CD4-positive, alpha-beta T cell treated with Interleukin-15 for 1 hour (primary cell): ENCODE results near the gene PLXNA4.

ENCODE experiments used
- DNase-seq: peaks from one replicate; pipeline ENCODE4 v3.0.0-alpha.2; 2020

Gene PLXNA4

GRCh38 chr7:132255898-132256297 is 320.4 kb downstream of the PLXNA4 start:
- no peak for DNase-seq

- no peak for DNase-seq
Observed at GRCh38 chr7:132255115-132255797, 321.0 kb downstream of the PLXNA4 start.

- DNase-seq: no peak
Observed at GRCh38 chr7:132254455-132254854, 321.8 kb downstream of the PLXNA4 start.

- DNase-seq: no peak
Observed at GRCh38 chr7:132252793-132253100, 323.5 kb downstream of the PLXNA4 start.

GRCh38 chr7:132251327-132251659 is 325.0 kb downstream of the PLXNA4 start:
- no peak for DNase-seq

- no peak for DNase-seq
Observed at GRCh38 chr7:132250480-132251326, 325.6 kb downstream of the PLXNA4 start.

- DNase-seq: no peak
Observed at GRCh38 chr7:132249256-132249971, 326.9 kb downstream of the PLXNA4 start.

GRCh38 chr7:132248841-132249240 is 327.4 kb downstream of the PLXNA4 start:
- DNase-seq: no peak

GRCh38 chr7:132247995-132248618 is 328.2 kb downstream of the PLXNA4 start:
- DNase-seq: no peak

GRCh38 chr7:132246591-132246990 is 329.7 kb downstream of the PLXNA4 start:
- DNase-seq: no peak

GRCh38 chr7:132245539-132245938 is 330.7 kb downstream of the PLXNA4 start:
- no peak for DNase-seq

- DNase-seq: no peak
Observed at GRCh38 chr7:132244903-132245480, 331.3 kb downstream of the PLXNA4 start.

GRCh38 chr7:132243463-132243862 is 332.8 kb downstream of the PLXNA4 start:
- no peak for DNase-seq

- no peak for DNase-seq
Observed at GRCh38 chr7:132243051-132243450, 333.2 kb downstream of the PLXNA4 start.

- DNase-seq: no peak
Observed at GRCh38 chr7:132242192-132242812, 334.0 kb downstream of the PLXNA4 start.

GRCh38 chr7:132240821-132241422 is 335.3 kb downstream of the PLXNA4 start:
- no peak for DNase-seq

- no peak for DNase-seq
Observed at GRCh38 chr7:132240262-132240661, 336.0 kb downstream of the PLXNA4 start.

- DNase-seq: no peak
Observed at GRCh38 chr7:132239422-132239994, 336.8 kb downstream of the PLXNA4 start.

GRCh38 chr7:132234711-132235110 is 341.6 kb downstream of the PLXNA4 start:
- DNase-seq: no peak

- DNase-seq: no peak
Observed at GRCh38 chr7:132232406-132232805, 343.9 kb downstream of the PLXNA4 start.

- no peak for DNase-seq
Observed at GRCh38 chr7:132230462-132230861, 345.8 kb downstream of the PLXNA4 start.

GRCh38 chr7:132228240-132228639 is 348.0 kb downstream of the PLXNA4 start:
- DNase-seq: no peak
